Activated CD4-positive, alpha-beta T cell treated with anti-CD3 and anti-CD28 coated beads, Interleukin-2, amount 50 U/mL, for 1 hour (primary cell): ENCODE results near the gene EML1.

Experiments
- DNase-seq: peaks from one replicate; pipeline ENCODE4 v3.0.0-alpha.2; 2020

Gene EML1

GRCh38 chr14:99876406-99876805 lies 83.2 kb downstream of the EML1 start:
- no peak for DNase-seq

DNA sequence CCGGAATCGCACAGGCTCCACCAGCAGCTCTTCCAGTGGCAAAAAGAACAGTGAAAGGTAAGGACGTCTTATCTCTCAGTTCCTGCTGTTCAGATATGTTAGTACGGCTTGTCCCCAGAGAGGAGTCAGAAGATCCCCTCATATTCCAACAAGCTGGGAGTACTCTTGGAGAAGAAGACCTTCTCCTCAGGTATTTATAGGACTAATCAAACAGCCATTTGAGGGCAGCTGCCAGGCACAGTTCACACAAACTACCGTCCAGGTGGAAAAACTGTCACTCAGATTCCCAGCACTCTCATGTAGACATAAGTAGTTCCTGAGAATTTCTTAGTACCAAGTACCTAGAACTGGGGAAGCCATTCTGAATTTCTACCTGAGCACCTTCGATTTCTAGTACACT lies 85.3 kb downstream of the EML1 start:
- no peak for DNase-seq

GRCh38 chr14:99879401-99880295 lies 86.4 kb downstream of the EML1 start:
- DNase-seq = no peak

DNA sequence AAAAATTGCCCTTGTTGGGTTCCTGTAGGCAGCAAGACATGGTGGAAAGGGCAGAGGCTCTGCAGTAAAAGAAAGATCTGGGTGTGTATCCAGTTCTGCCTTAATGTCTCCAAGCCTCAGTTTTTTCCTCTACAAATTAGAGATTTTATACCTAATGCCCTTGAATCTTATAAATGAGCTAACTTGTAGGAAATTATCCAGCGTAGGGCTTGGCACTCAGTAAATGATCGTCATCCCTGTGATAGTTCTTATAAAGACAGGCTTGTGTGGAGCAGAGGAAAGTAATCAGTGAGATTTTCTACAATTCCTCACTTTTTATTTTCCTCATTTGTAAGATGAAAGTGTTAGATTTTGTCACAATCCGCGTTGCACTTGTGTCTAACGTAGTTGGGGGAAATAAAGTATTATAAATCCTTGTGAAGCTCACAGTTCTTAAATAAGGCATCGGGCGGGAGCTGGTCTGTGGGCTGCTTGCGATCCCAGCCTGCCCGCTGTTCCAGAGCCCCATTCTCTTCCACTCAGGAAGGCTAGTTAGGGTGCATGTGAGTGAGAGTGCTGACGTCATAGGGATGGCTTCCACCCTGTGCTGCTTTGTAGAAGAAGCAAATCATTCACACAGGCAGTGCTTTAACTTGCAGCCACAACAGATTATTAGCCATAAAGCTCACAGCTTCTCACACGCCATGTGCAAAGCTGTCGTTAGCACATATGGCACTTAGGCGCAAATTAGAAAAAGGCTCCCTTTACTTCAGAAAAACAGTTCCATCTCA lies 87.6 kb downstream of the EML1 start:
- no peak for DNase-seq

DNA sequence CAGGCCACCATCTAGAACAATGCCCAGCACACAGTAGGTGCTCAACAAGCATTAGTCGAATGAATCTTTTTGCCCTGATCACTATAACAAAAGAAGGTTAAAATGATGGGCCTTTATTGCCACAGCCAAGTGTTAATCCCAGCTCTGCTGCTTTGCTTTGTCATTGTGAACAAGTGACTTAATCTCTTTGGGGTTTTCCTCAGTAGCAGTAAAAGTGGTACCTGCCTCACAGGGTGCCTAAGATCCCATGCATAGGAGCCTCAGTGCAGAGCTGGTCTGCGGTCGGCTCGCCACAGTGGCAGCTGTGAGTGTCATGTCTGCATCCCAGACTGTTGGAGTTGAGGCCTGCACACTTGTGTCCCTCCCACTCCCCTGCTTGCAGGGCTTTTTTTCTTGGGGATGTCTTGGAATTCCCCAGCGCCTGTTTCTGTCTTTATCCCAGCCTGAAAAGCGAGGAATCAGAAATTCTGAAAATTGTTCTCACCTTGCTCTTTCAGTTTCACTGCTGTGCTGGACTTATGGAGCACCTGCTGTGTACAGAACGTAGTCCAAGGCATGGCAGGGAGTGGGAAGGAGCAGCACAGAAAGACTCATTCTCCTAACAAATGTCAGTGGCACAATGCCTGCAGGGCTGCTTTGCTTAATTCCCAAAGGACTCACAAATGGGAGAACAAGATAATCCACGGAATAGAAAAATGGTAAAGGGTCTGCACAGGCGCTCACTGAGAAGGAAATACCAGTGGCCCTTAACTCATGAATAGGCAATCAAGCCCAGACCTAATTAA lies 90.8 kb downstream of the EML1 start:
- no peak for DNase-seq

DNA sequence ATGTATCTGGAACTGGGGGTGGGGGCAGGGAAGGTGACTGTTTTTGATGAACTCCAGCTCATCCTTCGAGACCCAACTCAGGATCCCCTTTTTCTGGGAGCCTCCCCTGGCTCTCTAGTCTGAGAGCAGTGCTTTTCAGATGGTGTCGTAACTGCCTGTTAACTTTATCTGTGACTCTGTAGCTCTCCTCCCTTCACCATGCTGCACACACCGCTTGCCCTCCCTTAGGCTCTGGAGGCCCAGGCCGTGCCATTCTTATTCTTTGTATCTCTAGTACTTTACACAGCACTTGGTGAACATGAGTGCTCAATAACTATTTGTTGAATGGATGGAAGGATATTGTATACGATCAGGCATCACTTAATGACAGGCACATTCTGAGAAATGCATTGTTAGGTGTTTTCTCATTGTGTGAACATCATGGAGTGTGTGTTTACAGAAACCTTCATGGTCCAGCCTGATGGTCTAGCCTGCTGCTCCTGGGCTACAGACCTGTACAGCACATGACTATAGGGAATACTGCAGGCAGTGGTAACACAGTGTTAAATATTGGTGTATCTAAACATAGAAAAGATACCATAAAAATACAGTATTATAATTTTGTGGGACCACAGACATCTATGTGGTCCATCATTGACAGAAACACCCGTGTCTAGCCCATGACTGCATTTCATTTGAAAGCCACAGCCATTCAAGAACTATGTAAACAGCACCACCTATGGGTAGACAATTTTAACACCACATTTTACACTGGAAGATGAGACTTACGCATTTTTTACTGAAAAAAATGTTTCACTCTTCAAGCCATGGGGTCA lies 91.8 kb downstream of the EML1 start:
- no peak for DNase-seq

- no peak for DNase-seq
Observed at GRCh38 chr14:99885649-99885958, 92.4 kb downstream of the EML1 start.

GRCh38 chr14:99887407-99887806 lies 94.2 kb downstream of the EML1 start:
- no peak for DNase-seq

- DNase-seq = no peak
Observed at GRCh38 chr14:99888149-99888548, 94.9 kb downstream of the EML1 start.

DNA sequence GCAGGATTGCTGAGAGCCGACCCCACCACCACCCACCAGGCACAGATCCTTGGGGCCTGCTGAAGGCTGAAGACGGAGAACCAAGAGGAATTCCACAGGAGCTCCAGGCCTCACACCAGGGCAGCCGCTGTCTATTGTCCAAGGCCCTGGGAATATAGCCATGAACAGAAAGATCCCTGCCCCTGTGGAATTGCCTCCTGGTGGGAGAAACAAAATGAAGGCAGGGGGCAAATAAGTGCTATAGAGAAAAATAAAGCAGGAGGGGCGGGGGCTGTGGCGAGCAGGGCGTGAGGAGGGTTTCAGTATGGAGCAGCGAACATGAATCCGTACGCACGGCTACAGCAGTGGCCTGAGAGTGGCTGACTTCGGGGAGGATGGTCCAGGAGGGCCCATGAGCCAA lies 96.1 kb downstream of the EML1 start:
- DNase-seq = no peak

GRCh38 chr14:99891266-99891665 lies 98.1 kb downstream of the EML1 start:
- no peak for DNase-seq

DNA sequence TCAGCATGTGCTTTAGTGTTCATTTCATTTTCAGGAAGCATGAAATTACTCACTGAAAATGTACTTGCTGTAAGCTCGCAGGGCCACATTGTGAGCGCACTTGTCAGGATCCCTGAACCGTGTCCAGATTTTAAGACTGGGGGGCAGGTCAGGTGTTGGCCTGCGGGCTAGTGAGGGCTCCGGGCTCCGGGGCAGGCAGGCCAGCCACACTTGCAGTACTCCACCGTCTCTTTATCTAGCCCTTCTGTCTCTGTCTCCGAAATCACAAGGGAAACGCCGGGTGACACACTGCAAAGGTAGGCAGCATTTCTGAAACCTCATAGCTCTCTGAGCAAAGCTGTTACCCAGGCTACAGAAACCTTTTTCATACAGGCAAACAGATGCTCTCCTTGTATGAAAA lies 98.7 kb downstream of the EML1 start:
- DNase-seq = no peak

GRCh38 chr14:99892406-99892805 lies 99.2 kb downstream of the EML1 start:
- no peak for DNase-seq

DNA sequence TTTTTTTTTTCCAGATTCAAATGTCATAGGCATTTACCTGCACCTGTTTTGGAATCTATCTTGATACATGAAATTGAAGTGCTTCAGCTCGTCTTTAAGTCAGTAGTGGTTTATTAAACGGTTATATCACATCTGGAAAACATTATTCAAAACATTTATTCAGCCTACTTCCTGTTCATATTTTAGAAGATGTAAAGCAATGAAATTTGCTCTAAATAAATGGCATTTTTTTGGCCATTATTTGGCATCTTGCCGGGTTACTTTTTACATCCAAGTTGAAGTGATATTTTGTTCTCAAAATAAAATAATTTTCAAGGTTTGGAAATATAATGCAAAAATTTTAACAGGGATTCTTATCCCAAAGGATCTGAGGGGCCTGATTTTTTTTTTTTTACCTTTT lies 103.1 kb downstream of the EML1 start:
- DNase-seq = no peak

GRCh38 chr14:99899578-99900178 lies 106.5 kb downstream of the EML1 start:
- no peak for DNase-seq

GRCh38 chr14:99902925-99903324 lies 109.7 kb downstream of the EML1 start:
- DNase-seq = no peak

DNA sequence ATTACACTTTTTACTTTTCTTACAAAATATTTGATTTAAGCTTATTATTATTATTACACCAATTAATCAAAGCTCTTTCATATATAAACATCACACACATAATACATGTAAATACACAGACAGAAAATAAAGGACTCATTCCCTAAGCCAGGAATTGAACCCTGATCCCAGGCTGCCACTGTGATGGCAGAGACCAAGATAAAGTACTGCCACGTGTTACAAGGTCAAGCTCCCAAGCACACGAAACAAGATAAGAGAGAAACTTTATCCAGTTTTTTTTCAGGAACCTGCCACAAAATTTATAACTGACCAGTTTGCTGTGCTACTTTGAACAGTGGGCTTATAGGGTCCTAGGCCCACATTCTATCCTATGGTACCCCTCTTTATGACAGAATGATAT lies 111.3 kb downstream of the EML1 start:
- no peak for DNase-seq

GRCh38 chr14:99905121-99905520 lies 111.9 kb downstream of the EML1 start:
- DNase-seq = no peak

GRCh38 chr14:99907761-99908652 lies 114.8 kb downstream of the EML1 start:
- no peak for DNase-seq

DNA sequence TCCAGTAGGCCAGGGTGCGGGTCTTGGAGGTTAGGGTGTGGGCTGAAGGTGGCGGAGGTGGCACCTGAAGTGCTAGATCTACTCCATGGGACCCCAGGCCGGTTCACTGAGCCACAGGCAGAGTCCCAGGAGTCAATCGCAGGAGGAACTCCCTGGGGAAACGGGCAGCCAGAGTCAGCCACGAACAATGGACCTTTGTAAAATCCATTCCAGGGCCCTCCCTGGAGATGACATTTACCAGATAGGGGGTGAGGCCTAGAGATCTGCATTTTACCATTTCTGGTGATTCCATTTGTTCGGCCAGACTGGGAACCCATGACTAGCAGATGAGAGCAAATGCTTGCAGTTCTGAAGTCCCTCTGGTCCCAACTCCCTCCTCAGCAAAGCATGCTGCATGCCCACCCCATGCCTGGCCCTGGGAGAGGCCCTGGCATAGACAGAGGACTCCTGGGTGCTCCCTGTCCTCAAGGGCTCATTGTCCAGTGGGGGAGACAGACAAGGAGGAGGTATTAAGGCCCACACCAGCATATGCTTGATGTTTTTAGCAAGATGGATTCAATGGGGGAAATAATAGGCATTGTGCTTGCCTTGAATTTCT lies 115.5 kb downstream of the EML1 start:
- no peak for DNase-seq
